Smooth muscle cell (in vitro differentiated cells): Measurements from ENCODE around the gene ATXN10. TPM values are rescaled to one million over a fixed set of nuclear protein-coding genes. Genes with fewer than 3 reads are reported as not detected.
A peak's percentile ranks its signal among the peaks of the same experiment; 100 is the strongest.

Experiments used
- DNase-seq: peaks from one replicate; lab custom pipeline; 2025; ENCODE audit not compliant: unreplicated experiment; lab: John Stamatoyannopoulos, UW
- H2AFZ ChIP-seq: fragments of 200-600 bp; sonication (generic); 2 replicates; pipeline ENCODE4 v1.6.0; 2016; ENCODE audit warnings: antibody characterized with exemption, low read depth, mild to moderate bottlenecking
- H3F3A ChIP-seq: fragments of 200-600 bp; sonication (generic); 2 replicates; pipeline ENCODE4 v1.6.0; 2017; ENCODE audit warnings: antibody characterized with exemption, low read depth
- H3K27ac ChIP-seq: fragments of 200-600 bp; sonication (generic); 2 replicates; pipeline ENCODE4 v1.5.1; 2016; ENCODE audit warnings: low read depth, mild to moderate bottlenecking
- H3K27me3 ChIP-seq: fragments of 200-600 bp; sonication (generic); 2 replicates; pipeline ENCODE4 v1.6.1; 2016; ENCODE audit warnings: low read depth, mild to moderate bottlenecking
- H3K36me3 ChIP-seq: fragments of 200-600 bp; sonication (generic); 2 replicates; pipeline ENCODE4 v1.5.1; 2016; ENCODE audit warnings: low read depth
- H3K4me1 ChIP-seq: fragments of 200-600 bp; sonication (generic); 2 replicates; pipeline ENCODE4 v1.5.1; 2016; ENCODE audit warnings: low read depth
- H3K4me2 ChIP-seq: fragments of 200-600 bp; sonication (generic); 2 replicates; pipeline ENCODE4 v1.6.0; 2016; ENCODE audit warnings: mild to moderate bottlenecking
- H3K4me3 ChIP-seq: fragments of 200-600 bp; sonication (generic); 2 replicates; pipeline ENCODE4 v1.5.1; 2016; ENCODE audit warnings: mild to moderate bottlenecking
- H3K79me2 ChIP-seq: fragments of 200-600 bp; sonication (generic); 2 replicates; pipeline ENCODE4 v1.6.0; 2016; ENCODE audit warnings: low read depth, mild to moderate bottlenecking
- H3K9ac ChIP-seq: fragments of 200-600 bp; sonication (generic); 2 replicates; pipeline ENCODE4 v1.6.0; 2016; ENCODE audit warnings: low read depth
- H3K9me3 ChIP-seq: fragments of 200-600 bp; sonication (generic); replicated peaks from 2 replicates; pipeline ENCODE4 v1.5.1; 2016; ENCODE audit warnings: low read depth
- H4K20me1 ChIP-seq: fragments of 200-600 bp; sonication (generic); 2 replicates; pipeline ENCODE4 v1.6.0; 2016; ENCODE audit warnings: low read depth
- WGBS: methylation state at CpG from one replicate; pipeline ENCODE4 v1.1.7; 2016; ENCODE audit warnings: low lambda C conversion rate; 5-methylcytosine and 5-hydroxymethylcytosine counted together
- polyA plus RNA-seq: library from polyadenylated mRNA; unstranded; fragments of >200 nt; fragmentation: Nextera tagmentation; extraction: Ambion mirVana; gene quantifications from 2 replicates; pipeline ENCODE4 v1.2.1, GENCODE V29; 2016
- total RNA-seq: library from RNA; depleted of rRNA; stranded (reverse); fragments of >200 nt; gene quantifications from 2 replicates; pipeline ENCODE4 v1.2.3, GENCODE V29; 2014
- TF ChIP-seq, protein P1 (sequence below): fragments of 200-600 bp; sonication (generic); IDR thresholded peaks from 2 replicates; pipeline ENCODE4 v1.5.1; 2017; ENCODE audit warnings: borderline replicate concordance, mild to moderate bottlenecking, antibody characterized with exemption; ENCODE audit not compliant: insufficient read depth, poor library complexity, severe bottlenecking

The ATXN10 gene
- total and polyA plus RNA-seq, 2 experiments from 2014 or later = 117 to 131 TPM

DNA sequence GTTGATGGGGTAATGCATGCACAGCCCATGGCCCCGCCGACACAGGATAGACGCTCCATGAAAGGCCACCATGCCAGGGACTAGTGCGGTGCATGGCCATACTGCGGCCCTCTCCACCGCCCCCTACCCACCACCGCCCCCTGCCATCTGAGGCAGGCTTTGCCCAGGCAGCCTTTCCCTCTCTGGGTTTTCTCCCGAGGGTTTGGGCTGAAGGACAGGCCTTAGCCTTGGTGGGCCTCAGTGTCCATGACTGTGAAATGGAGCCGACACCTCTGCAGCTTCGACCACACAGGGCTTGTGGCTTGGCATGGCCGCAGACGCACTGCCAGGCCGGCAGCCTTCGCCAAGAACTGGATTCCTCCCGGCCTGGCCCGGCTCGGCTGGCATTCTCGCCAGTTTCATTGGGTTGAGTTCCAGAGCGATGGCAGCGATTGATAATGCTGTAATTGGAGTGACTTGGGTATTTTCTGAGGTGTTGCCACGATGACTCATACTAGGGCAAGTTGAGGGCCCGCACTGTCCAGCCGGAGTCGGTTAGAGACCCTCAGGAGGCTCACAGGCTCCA is 194.0 kb downstream of the ATXN10 start:
- Histone ChIP-seq H3K79me2 (no peaks in the 10 kb centered on the region), H4K20me1 (peaks cover 25% of the 10 kb centered on the region), H3K27ac (no peak overlapping the region), H3K4me2 (no peak overlapping the region), H3K9ac (no peak overlapping the region), H3K27me3 (peaks cover 57% of the 10 kb centered on the region), H2AFZ (no peak overlapping the region), H3F3A (no peaks in the 10 kb centered on the region), H3K36me3 (no peaks in the 10 kb centered on the region), H3K9me3 (no peaks in the 10 kb centered on the region), H3K4me1 (peaks cover 19% of the 10 kb centered on the region), H3K4me3 (no peak overlapping the region)
- 95% methylated on average over 24 of the region's 24 CpGs for WGBS
- no peak for DNase-seq
- TF ChIP-seq, protein P1, sequence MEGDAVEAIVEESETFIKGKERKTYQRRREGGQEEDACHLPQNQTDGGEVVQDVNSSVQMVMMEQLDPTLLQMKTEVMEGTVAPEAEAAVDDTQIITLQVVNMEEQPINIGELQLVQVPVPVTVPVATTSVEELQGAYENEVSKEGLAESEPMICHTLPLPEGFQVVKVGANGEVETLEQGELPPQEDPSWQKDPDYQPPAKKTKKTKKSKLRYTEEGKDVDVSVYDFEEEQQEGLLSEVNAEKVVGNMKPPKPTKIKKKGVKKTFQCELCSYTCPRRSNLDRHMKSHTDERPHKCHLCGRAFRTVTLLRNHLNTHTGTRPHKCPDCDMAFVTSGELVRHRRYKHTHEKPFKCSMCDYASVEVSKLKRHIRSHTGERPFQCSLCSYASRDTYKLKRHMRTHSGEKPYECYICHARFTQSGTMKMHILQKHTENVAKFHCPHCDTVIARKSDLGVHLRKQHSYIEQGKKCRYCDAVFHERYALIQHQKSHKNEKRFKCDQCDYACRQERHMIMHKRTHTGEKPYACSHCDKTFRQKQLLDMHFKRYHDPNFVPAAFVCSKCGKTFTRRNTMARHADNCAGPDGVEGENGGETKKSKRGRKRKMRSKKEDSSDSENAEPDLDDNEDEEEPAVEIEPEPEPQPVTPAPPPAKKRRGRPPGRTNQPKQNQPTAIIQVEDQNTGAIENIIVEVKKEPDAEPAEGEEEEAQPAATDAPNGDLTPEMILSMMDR = no peak

- TF ChIP-seq, protein P1 = no peak
- peaks cover 59% of the 10 kb centered on the region for H3K27me3 ChIP-seq
Measured at GRCh38 chr22:45866126-45866645, 194.6 kb downstream of the ATXN10 start.

GRCh38 chr22:45866646-45867117 is 195.0 kb downstream of the ATXN10 start:
- no peak overlapping the region for H3K27ac ChIP-seq
- no peaks in the 10 kb centered on the region for H3K9me3 ChIP-seq
- H3K27me3 ChIP-seq = peaks cover 59% of the 10 kb centered on the region
- H2AFZ ChIP-seq = no peak overlapping the region
- H3K4me2 ChIP-seq = peak overlapping the region; percentile 95
- peaks cover 19% of the 10 kb centered on the region for H3K4me1 ChIP-seq
- H3K36me3 ChIP-seq = no peaks in the 10 kb centered on the region
- TF ChIP-seq, protein P1 = no peak
- peaks cover 25% of the 10 kb centered on the region for H4K20me1 ChIP-seq
- WGBS = 13% methylated on average over 41 of the region's 55 CpGs
- no peaks in the 10 kb centered on the region for H3F3A ChIP-seq
- H3K4me3 ChIP-seq = peak overlapping the region; percentile 46
- no peaks in the 10 kb centered on the region for H3K79me2 ChIP-seq
- DNase-seq = no peak
- H3K9ac ChIP-seq = no peak overlapping the region

More at GRCh38 chr22:45866126-45866645, 194.6 kb downstream of the ATXN10 start:
- no peak for DNase-seq
- H3K4me3 ChIP-seq = peak overlapping the region; percentile 46
- H2AFZ ChIP-seq = no peak overlapping the region
- H4K20me1 ChIP-seq = peaks cover 25% of the 10 kb centered on the region
- peaks cover 19% of the 10 kb centered on the region for H3K4me1 ChIP-seq
- WGBS = 55% methylated on average over 21 of the region's 37 CpGs
- H3K36me3 ChIP-seq = no peaks in the 10 kb centered on the region
- peak overlapping the region; percentile 95 for H3K4me2 ChIP-seq
- no peak overlapping the region for H3K9ac ChIP-seq
- no peaks in the 10 kb centered on the region for H3F3A ChIP-seq
- H3K9me3 ChIP-seq = no peaks in the 10 kb centered on the region
- no peak overlapping the region for H3K27ac ChIP-seq
- H3K79me2 ChIP-seq = no peaks in the 10 kb centered on the region
